SH-SY5Y (cell line): ENCODE measurements around the gene NATD1.

Experiments
- GATA2 ChIP-seq: IDR thresholded peaks from 2 replicates; pipeline ENCODE4 v1.6.1; 2011; ENCODE audit warnings: mild to moderate bottlenecking, low read depth, low read length
- GATA3 ChIP-seq: IDR thresholded peaks from 2 replicates; pipeline ENCODE4 v1.6.1; 2011; ENCODE audit warnings: low read depth, mild to moderate bottlenecking, low read length, moderate library complexity

GRCh38 chr17:21199856-21200255 lies 53.4 kb downstream of the NATD1 start:
- TF ChIP-seq GATA2 (no peak), GATA3 (no peak)
